HCEC 1CT (cell line): ENCODE data around the gene NSMCE1.
A peak's percentile ranks its signal among the peaks of the same experiment; 100 is the strongest.
"Not testable (repeated sequence)": the region's sequence is repeated elsewhere in the genome, so short reads cannot be mapped to it uniquely, and the experiment has no call there.

Experiments used
- DNase-seq: peaks from one replicate; pipeline ENCODE4 v3.0.0-alpha.2; 2017

The NSMCE1 gene

GRCh38 chr16:27302126-27302525, 33.6 kb upstream of the NSMCE1 start:
- no peak for DNase-seq

GRCh38 chr16:27301236-27301861, 32.8 kb upstream of the NSMCE1 start:
- DNase-seq = no peak

- DNase-seq = no peak
Measured at GRCh38 chr16:27298132-27298531, 29.6 kb upstream of the NSMCE1 start.

- DNase-seq = no peak
Measured at GRCh38 chr16:27293343-27293742, 24.8 kb upstream of the NSMCE1 start.

GRCh38 chr16:27291722-27292240, 23.2 kb upstream of the NSMCE1 start:
- DNase-seq = no peak

GRCh38 chr16:27291106-27291505, 22.5 kb upstream of the NSMCE1 start:
- DNase-seq = no peak

GRCh38 chr16:27290562-27290961, 22.0 kb upstream of the NSMCE1 start:
- DNase-seq = no peak

- no peak for DNase-seq
Measured at GRCh38 chr16:27289669-27290068, 21.1 kb upstream of the NSMCE1 start.

GRCh38 chr16:27288313-27288712, 19.7 kb upstream of the NSMCE1 start:
- DNase-seq = not testable (repeated sequence)

- no peak for DNase-seq
Measured at GRCh38 chr16:27287887-27288286, 19.3 kb upstream of the NSMCE1 start.

GRCh38 chr16:27287051-27287811, 18.7 kb upstream of the NSMCE1 start:
- no peak for DNase-seq

GRCh38 chr16:27286451-27286850, 17.9 kb upstream of the NSMCE1 start:
- peak; percentile 94 for DNase-seq

GRCh38 chr16:27285676-27286196, 17.2 kb upstream of the NSMCE1 start:
- DNase-seq = no peak

GRCh38 chr16:27284865-27285675, 16.5 kb upstream of the NSMCE1 start:
- DNase-seq = no peak

GRCh38 chr16:27281243-27281642, 12.7 kb upstream of the NSMCE1 start:
- no peak for DNase-seq

GRCh38 chr16:27275394-27275793, 6.8 kb upstream of the NSMCE1 start:
- no peak for DNase-seq

GRCh38 chr16:27274424-27274874, 5.9 kb upstream of the NSMCE1 start:
- not testable (repeated sequence) for DNase-seq

- no peak for DNase-seq
Measured at GRCh38 chr16:27273670-27274423, 5.3 kb upstream of the NSMCE1 start.

GRCh38 chr16:27273330-27273669, 4.7 kb upstream of the NSMCE1 start:
- no peak for DNase-seq

GRCh38 chr16:27272697-27273096, 4.1 kb upstream of the NSMCE1 start:
- not testable (repeated sequence) for DNase-seq

- no peak for DNase-seq
Measured at GRCh38 chr16:27272076-27272475, 3.5 kb upstream of the NSMCE1 start.

- DNase-seq = no peak
Measured at GRCh38 chr16:27270349-27270748, 1.8 kb upstream of the NSMCE1 start.
